GM18505 (cell line): ENCODE measurements around the gene DHRS7B.
"Not testable (repeated sequence)": the region's sequence is repeated elsewhere in the genome, so short reads cannot be mapped to it uniquely, and the experiment has no call there.

Experiments used
- ATAC-seq: cut with Tn5 transposase; IDR thresholded peaks from one replicate; pipeline ENCODE4 v1.9.1; 2021; ENCODE audit not compliant: unreplicated experiment
- POLR2A ChIP-seq: IDR thresholded peaks from 4 replicates; pipeline ENCODE4 v1.6.1; 2011; ENCODE audit warnings: borderline replicate concordance; ENCODE audit not compliant: insufficient read depth, insufficient read length; ENCODE audit errors: extremely low read depth

DHRS7B gene

DNA sequence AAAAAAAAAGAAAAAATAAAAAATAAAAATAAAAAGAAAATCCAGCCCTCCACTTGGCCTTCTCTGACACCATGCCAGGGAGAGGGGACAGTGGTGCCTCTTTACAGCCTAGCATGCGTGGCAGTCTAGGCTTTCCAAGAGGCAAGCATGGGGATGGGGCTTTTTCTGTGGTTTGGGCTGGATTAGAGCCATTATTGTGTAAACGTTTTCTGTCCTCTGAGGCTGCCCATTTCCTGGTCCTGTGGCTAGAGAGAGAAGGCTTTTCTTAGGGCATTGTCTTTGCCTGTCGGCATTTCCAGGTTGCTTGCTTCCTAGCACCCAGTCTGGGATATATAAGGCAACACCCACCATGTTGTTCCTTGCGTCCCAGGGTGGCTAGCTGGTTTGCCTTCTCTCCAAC lies 2.7 kb upstream of the DHRS7B start:
- ATAC-seq, result no peak
- no peak for TF ChIP-seq POLR2A

DNA sequence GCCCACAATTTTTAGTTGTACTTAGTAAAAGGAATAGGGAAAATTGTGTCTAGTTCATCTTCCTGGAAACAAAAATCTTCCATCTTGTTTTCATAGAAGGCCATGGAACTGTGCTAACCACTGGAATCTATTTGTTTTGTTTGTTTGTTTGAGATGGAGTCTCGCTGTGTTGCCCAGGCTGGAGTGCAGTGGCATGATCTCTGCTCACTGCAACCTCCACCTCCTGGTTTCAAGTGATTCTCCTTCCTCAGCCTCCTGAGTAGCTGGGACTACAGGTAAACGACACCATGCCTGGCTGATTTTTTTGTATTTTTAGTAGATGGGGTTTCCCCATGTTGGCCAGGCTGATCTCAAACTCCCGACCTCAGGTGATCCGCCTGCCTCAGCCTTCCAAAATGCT lies 2.2 kb upstream of the DHRS7B start:
- ATAC-seq, result not testable (repeated sequence)

DNA sequence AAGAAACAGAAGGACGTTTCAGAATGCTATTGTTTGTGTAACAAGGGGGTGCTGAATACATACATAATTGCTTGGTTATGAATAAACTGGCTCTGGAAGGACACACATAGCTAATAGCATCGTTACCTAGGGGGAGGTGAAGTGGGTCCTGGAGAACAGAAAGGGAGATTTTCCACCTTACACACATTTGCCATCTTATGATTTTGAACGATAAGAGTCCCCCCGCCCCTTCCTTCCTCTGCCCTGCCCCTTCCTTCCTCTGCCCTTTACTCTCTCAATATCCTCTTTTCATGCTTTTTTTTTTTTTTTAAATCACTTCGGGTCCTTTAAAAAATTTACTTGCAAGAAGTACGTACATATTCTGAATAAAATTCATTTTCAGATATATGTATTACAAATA lies 902 bp upstream of the DHRS7B start:
- ATAC-seq, result no peak
- TF ChIP-seq POLR2A, result no peak

DNA sequence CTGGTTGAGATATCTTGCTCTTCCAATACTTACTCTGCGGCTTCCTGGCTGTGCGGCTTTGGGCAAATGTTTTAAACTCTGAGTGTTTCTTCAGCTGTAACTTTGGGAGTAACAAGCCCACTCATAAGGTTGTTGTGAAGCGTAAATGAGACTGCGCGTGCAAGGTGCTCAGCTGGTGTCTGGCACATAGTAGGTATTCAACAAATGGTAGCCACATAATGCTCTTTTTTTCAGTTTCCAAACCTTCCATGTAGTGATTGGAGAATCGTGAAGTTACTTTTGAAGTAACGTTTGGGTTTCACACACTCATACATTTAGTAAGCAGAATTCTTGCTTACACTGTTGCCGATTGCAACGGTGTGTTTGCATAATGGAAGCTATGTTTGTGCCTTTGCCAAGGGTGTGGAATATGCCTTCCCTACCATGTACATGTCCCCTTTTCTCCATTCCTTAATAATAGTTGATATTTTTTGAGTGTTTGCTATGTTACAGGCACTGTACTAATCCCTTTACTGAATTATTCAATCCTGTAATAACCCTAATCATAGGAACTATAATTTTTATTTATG lies 829 bp downstream of the DHRS7B start:
- no peak for TF ChIP-seq POLR2A
- ATAC-seq, result no peak

DNA sequence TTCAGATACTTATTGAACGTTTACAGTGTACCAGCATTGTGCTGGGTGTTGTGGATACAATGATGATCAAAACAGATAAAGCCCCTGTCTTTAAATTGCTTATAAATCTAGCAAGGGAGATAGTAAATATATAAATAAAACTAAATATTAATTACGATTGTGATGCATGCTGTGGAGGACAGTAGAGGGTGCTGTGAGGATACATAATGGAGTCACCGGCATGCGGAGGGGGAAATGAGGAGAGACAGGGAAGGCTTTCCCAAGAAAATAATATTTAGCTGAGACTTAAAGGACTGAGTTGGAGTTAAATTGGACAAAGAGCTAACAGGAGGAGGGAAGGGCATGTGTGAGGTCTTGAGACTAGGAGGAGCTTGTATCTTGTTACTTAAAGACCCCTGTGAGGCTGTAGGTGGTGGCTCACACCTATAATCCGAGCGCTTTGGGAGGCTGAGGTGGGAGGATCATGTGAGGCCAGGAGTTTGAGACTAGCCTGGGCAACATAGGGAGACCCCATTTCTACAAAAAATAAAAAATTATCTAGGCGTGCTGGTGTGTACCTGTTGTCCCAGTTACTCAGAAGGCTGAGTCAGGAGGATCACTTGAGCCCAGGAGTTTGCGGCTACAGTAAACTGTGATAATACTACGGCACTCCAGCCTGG lies 2.4 kb downstream of the DHRS7B start:
- ATAC-seq, result no peak
- TF ChIP-seq POLR2A, result no peak

DNA sequence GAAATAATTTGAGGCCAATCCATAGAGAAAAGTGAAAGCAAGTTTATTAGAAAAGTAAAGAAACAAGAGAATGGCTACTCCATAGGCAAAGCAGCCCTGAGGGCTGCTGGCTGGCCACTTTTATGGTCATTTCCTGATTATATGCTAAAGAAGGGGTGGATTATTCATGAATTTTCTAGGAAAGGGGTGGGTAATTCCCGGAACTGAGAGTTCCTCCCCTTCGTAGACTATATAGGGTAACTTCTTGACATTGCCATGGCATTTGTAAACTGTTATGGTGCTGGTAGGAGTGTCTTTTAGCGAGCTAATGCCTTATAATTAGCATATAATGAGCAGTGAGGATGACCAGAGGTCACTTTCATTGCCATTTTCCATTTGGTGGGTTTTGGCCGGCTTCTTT lies 4.4 kb downstream of the DHRS7B start:
- TF ChIP-seq POLR2A, result no peak
- ATAC-seq, result no peak

DNA sequence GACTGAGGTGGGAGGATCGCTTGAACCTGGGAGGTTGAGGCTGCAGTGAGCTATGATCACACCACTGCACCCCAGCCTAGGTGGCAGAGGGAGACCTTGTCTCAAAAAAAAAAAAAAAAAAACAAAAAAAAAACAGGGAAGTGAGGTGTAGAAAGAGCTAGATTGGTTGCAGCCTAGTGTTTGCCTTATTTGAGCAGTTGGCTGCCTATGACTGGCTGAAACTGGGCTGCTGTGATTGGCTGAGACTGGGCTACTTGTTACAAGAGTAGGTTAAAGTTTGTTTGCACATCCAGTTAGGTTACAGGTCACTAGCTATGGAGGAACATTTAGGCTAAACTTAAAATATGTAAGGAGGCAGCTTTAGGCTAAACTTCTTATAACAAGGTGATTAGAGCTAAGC lies 5.7 kb downstream of the DHRS7B start:
- TF ChIP-seq POLR2A, result no peak
- no peak for ATAC-seq

DNA sequence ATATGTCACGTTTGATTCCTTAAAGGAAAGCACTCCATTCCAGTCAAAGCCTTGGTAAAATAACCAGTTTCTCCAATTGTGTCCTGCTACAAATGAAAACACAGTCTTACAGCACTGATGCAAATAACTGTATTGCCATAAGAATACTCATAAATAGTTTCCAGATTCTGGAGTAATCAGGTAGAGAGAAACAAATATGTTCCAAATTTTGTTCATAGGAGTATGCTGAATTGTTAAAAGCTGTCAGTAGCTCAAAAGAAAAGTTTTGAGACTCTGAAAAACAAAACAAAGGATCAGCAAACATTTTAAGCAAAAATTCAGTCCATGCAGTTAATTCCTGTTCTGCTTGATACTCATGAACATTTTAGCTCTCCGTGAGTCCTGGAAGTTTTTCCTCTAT lies 7.8 kb downstream of the DHRS7B start:
- TF ChIP-seq POLR2A, result no peak
- ATAC-seq, result no peak

DNA sequence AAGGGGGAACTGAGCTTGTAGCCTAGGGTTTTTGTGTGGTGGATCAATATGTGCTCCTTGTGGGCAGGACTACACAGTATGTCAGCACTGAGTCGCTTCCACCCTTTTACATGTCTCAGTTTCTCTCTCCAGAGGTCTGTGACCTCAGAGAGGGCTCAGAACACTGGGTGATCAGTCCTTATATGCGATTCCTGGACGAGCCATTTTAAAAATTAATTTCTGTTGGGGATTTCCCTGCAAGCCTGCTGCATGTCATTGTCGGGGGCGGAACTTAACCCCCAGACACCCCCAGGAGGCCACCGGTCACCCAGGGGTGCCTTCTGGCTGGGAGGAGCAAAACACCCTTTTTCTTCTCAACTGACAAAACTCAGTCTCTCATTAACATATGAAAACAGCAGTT lies 14.1 kb downstream of the DHRS7B start:
- TF ChIP-seq POLR2A, result no peak
- ATAC-seq, result no peak

DNA sequence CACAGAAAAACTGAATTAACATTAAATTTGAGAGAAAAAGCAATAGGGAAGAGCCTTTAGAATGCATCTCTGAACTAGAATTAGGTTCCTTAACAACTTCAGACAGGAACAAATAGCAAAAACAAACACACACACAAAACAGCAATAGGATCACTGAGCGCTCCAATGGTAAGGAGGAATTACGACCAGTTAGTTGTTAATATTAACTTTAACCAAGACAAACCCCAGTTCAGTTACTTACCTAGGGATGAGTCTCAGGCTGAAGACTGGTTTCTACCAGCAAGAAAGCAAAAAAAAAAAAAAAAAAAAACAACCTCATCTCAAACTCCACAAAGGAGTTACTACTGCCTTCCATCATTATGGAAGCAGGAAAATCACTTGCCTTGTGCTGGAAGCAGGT lies 14.6 kb downstream of the DHRS7B start:
- TF ChIP-seq POLR2A, result no peak
- no peak for ATAC-seq

DNA sequence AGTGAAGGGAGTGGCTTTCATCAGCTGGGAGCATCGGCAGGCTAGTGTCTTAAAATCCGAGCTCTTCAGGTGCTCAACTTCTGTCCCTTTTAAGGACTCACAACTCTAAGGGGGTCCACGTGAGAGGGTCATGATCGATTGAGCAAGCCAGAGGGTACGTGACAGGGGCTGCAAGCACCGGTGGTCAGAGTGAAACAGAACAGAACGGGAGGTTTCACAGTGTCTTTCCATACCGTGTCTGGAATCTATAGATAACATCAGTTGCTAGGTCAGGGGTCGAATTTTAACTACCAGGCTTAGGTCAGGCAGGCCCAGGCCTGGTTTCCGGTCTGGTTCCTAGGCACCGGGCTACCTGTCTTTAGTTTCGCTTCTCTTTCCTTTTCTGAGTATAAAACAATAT lies 15.3 kb downstream of the DHRS7B start:
- not testable (repeated sequence) for ATAC-seq

DNA sequence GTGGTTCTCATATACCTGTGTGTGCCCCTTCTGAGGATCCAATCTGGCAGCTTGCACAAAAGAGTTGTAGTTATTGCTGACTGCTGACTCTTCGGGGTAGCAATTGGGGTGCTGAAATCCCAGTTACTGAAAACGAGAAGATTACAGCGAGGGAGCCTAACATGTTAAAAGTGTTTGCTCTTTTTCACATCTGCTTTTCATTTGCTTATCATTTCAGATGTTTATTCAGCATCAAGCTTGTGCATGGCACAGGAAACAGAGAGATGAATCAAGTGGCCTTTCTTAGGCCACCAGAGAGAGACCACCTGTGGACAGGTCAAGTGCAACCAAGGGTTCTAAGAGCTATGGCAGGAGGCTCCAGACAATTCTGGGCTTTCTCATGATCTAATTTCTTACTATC lies 16.9 kb downstream of the DHRS7B start:
- ATAC-seq, result no peak
- TF ChIP-seq POLR2A, result no peak

DNA sequence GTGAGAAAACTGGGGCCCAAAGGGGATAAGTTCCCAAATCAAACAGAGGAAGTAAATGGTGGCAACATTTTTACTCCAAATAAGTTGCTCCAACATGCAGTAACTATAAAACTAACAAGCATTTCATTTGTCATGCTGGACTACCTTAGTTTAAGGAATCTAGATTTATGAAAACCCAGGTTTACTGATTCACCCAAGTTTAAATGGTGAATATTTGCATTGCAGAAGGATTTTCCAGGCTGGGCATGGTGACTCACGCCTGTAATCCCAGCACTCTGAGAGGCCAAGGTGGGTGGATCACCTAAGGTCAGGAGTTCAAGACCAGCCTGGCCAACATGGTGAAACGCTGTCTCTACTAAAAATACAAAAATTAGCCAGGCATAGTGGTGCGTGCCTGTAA lies 17.5 kb downstream of the DHRS7B start:
- ATAC-seq, result not testable (repeated sequence)

DNA sequence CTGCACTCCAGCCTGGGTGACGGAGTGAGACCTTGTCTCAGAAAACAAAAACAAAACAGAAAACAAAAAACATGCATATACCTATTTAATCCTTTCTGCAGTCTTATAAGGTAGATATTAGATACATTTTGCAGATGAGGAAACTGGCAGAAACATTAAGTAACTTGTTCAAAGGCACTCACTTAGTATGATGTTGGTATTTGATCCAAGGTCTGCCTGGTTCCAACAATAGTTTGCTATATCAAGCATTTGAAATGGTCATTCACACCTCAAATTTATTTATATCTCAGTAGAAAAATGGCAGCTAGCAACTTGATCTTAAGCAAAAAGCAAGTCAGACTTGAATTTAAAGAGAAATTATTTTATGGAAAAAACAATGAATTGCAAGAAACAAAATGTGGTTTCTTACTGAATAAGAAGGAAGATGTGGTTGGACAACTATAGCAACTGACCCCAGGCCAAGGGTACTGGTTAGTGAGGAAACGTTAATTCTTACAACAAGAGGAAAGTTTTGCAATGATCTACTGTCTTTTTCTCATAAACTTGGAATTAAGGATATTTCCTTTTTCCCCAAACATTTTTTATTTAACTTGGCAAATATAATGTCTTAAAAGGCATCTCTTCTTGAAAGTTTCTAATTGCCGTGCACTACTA lies 19.7 kb downstream of the DHRS7B start:
- TF ChIP-seq POLR2A, result no peak
- no peak for ATAC-seq

DNA sequence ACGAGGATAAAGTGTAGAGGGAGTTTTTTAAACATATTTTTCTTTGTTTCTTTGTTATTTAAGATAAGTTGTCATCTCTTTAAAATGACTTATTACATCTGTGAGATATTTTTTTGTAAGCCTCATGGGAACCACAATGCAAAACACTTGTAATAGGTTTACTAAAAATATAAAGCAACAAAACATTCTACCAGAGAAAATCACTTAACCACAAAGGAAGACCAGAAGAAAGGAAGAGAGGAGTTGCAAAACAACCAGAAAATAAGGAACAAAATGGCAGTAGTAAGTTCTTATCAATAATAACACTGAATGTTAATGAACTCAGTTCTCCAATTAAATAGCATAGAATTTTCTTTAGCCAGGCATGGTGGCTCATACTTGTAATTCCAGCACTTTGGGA lies 22.9 kb downstream of the DHRS7B start:
- ATAC-seq, result no peak
- TF ChIP-seq POLR2A, result no peak
